HG03025 (cell line): Measurements from ENCODE around the gene MIOS.

Experiments
- ATAC-seq: cut with Tn5 transposase; IDR thresholded peaks from one replicate; pipeline ENCODE4 v1.9.1; 2021; ENCODE audit warnings: mild to moderate bottlenecking, moderate library complexity; ENCODE audit not compliant: unreplicated experiment, low FRiP score

Gene MIOS

DNA sequence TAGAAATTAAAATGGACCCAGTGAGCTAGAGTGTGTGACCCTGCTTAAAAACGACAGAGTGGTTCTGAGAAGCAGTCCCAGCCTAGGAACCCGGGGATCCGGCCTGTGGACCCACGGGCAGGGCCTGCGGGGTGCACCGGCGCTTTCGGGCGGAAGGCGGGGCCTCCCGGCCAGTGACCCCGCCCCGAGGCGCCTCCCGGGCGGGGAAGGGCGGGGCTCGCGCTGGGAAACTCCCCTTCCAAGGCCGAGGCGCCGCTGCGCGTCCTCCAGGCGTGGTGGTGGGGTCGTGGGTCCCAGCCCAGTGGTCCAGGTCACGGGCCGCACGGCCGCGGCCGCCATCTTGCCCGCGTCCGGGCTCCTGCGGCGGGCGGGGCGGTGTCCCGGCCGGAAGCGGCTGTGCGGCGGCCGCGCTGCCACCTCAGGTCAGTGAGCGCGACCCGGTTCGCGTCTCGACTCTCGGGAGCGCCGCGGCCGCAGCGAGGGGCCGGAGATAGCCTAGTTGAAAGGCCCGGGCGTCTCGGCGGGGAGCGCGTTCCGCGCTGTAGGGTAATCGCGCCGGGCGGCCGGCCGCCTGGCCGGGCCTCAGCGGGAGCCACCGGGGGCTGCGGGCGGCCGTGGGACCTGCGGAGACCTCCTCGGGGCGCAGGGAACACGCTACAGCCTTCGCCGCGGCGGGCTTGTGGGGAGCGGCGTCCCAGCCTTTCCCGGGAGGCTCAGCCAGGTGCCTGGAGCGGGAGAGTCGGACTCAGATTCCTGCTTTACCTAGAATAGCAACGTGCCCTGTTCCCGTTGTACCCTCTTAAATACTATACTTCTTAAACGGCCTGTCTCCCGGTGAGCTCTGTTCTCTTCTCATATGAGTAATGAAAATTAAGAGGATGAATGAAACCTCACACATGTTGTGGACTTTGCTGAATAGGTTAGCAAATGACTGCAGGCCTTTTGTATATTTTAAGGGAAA lies at the start of gene MIOS:
MIOS (plus strand) TSS at position 234 of the 961 bp plus-strand sequence. CDS start 5,592 bp downstream, outside the sequence.
- peak; percentile 73 for ATAC-seq

DNA sequence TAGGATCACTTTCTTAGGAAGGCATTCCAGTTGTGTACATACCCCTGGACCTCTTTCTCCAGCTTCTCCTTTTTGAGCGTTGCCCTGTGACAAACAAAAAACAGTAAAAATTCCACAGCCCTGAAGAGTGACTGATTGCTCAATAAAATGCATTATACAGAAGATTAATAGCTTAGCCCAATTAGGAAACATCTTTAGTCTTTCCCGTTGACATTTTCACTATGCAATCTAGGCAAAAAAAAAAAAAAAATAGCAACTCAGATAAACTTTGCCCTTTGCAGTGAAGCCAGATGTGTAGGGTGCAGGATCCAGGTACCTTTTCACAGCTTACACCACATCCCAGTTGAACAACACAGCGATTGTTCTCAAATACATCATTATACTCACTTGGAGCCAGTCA lies 48.9 kb upstream of the MIOS start:
- no peak for ATAC-seq

DNA sequence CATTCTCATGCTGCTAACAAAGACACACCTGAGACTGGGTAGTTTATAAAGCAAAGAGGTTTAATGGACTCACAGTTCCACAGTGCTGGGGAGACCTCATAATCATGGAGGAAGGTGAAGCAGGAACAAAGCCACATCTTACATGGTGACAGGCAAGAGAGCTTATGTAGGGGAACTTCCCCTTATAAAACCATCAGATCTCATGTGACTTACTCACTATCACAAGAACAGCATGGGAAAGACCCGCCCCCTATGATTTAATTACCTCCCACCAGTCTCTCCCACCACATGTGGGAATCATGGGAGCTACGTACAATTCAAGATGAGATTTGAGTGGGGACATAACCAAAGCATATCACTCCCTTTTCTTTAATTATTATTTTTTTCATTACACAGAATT lies 47.6 kb upstream of the MIOS start:
- no peak for ATAC-seq

DNA sequence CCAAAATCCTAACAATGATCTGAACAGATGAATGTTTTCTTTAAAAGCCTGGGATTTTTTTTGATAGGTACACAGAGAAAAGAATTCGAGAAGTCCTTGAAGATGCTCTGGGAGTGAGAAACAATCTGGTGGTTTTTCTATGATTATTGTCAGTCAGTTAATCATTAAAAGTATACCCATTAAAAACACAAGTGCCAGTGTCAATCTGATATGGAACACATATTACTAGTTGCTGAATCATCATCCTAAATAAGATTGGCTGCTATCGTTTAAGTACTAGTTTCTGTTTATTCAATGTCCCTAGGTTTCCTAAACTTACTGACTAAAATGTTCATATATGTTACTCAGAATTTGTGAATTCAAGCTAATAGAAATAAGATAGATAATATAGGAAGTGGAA lies 47.2 kb upstream of the MIOS start:
- no peak for ATAC-seq

DNA sequence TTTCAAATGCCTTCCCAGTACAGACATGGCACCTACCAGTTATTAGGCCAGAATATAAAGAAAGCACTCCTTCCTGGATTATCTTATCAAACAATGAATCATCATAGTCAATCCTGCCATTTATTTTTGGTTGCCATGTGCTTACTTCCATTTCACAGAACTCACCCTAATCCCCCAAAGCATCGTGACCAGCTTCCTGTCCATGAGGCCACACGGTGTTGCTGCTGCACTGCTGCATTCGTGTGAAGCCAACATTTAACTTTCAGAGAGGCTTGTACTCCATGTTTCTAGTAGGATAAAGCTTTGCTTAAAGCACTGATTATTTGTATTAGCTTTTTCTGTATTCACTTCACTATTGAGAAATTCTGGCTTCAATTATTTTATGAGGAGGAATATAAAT lies 45.4 kb upstream of the MIOS start:
- no peak for ATAC-seq

DNA sequence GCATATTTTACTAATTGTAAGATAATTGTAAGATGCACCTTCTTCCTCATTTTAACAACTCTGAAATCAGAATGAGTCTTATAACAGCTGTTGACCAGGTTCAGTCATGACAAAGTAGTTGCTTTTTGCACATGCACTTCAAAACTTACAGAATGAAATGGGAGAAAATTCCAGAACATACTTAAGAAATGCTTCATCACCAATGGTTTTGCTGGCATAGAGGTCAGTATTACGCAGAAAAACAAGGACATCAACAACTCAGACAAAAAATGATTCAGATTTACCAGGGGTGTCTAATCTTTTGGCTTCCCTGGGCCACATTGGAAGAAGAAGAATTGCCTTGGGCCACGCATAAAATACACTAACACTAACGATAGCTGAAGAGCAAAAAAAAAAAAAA lies 44.3 kb upstream of the MIOS start:
- ATAC-seq = no peak

DNA sequence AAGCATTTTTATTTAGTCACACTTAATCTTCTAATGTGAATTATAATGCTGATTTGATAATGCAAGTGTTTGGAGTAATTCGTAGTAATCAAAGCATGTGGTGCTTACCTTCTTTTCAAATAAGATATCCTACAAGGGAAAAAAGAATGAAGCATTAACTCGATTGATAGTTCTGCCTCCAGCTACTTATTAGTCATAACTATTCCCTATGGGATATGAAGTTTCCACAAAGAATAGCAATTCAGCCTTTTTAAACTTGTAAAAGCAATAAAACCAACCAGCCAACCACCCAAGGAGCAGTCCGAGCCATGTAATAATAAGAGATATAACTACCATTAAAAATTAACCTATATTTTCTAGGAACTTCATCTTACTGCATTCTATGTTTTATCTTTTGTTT lies 42.6 kb upstream of the MIOS start:
- ATAC-seq = no peak

DNA sequence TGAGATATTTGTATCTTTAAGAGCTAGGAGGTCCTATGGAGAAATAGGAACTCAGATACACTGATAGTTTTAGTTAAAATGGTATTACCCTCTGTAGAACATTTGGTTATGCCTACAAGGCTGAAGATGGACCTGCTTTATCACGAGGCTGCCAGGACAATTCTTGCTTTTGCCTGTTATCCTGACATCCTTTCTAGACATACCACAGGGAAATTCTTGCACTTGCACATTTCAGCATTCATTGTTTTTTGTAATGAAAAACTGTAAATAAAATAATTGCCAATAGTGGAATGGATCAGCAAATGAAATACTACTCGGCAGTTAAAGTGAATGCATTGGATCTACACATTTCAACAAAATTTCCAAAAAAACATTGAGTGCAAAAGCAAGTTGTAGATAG lies 40.7 kb upstream of the MIOS start:
- ATAC-seq = no peak

DNA sequence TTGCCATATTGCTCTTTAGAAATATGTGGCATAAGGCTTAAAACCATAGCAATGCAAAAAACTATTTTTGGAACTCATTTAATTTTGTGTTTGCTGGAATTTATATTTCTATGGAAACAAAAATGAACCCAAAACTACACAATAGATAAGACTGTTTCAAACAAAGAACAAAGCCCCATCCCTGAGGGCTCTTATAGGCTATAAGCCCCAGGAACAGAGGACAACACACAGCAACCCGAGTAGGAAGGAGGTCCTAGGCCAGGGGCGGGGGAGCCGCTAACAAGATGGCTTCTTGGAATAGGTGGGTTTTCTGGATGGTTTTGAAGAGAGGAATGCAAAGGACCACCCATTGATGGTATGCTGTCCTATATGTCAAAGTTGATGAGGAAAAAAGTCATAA lies 39.6 kb upstream of the MIOS start:
- ATAC-seq = no peak

DNA sequence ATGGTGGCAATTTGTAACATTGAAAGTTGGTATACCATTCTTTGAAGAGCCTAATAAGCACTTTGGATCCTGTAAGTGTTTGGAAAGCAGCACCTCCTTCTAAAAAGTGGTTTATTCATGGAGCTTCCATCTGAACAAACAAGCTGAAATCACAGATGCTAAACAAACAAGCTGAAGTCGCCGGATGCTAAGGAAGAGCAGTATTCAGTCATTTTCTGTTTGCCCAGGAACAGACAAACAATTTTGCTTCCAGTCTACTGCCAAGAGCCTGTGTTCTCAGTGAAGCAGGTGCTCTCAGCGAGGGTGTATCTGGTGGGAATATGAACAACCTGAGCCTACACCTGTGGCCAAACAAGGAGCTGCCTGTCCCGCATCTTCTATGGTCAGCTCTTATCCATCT lies 37.4 kb upstream of the MIOS start:
- no peak for ATAC-seq

DNA sequence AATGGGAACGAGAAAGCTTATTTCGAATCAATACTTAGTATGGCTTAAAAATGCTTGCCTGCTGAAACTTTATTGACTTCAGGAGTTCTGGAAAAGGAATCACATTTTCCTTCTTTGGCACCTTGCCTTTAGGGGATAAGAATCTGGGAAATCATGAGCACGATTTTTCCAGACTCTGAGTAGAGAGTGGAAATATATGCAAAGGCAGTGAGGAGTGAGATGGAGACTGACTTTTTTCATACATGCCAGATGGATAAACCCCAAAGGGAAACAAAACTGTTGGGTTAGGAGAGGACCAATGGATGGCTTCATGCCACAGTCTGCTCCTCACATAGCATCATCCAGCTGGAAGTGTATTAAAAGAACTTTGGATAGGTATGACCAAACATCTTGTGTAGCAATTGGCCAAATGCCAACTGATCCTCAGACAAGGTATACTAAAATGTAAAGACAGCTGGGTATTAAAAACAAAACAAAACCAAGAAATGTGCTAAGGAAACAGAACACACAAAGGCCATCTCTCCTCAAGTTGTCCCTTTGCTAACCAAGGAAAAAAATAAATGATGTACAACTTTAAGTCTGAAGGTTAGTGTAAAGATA lies 32.8 kb upstream of the MIOS start:
- ATAC-seq = no peak

DNA sequence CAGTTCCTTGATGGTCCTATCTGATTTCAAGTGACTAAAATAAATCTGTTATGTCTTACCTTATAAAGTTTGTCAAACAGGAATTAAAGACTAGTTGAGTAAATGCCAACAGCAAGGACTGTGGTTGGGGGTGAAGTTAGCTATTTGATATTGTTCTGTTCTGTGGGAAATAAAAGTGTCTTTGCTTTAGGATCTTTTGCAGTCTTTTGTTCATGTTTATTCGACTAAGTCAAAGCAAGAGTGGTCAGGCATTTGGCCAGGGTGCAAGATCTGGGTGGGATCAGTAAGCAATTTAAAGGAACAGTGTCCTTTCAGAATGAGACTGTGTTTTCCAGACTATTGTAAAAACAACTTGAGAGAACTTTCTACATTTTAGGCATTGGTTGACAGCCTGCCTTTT lies 31.0 kb upstream of the MIOS start, which contains the start of gene COL28A1:
COL28A1 (minus strand) TSS at position 183 of the 400 bp plus-strand sequence. CDS start 2,998 bp downstream, outside the sequence.
- no peak for ATAC-seq

DNA sequence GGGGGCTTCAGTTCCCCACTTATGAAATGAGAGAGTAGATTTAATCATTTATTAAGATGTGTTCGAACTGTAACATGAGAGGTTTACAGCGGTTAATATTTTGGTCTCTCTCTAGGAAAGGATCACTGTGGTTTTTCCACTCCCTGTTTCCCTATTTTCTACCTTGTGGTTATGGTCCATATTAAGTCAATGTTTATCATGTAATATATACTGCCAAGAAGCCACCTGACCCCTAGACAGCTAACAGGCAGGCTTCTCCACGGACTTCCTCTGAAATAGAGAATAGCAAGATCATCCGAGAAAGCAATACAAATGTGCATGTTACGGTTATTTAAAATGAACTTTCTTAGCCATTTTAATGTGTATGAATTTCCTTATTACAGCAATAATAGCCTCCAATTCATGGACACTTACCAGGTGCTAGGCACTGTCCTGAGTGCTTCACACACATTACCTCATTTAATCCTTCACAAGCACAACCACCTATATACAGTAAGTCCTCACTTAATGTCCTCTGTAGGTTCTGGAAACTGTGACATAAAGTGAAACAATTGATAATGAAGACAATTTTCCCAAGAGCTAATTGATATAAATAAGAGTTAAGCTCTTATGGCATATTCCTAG lies 30.2 kb upstream of the MIOS start:
- ATAC-seq = no peak

DNA sequence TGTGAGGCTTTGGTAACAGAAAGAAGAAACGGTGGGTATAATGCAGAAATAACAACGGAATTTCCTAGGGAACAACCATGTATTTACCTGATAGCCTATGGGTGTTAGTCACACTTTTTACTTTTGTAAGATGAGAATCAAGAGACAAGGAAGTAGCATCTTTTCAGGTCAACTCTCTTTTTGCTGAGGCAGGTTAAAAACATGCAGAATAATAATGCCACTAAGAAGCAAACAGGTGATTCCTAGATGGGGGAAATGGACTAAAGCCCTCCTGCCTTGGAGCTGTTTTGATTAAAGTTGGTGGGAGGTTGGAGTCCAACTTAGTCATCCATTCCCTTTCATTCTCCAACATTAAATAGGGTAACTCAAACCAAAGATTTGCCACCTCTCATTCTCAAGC lies 29.0 kb upstream of the MIOS start:
- ATAC-seq = no peak

DNA sequence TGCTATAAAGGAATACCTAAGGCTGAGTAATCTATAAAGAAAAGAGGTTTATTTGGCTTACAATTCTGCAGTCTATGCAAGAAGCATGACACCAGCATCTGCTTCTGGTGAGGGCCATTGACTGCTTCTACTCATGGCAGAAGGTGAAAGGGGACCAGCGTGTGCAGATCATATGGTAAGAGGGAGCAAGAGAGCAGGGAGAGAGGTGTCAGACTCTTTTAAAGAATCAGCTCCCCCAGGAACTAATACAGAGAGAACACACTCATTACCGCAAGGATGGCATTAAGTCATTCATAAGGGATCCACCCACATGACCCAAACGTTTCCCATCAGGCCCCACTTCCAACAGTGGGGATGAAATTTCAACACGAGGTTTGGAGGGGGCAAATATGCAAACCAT lies 27.5 kb upstream of the MIOS start:
- no peak for ATAC-seq

DNA sequence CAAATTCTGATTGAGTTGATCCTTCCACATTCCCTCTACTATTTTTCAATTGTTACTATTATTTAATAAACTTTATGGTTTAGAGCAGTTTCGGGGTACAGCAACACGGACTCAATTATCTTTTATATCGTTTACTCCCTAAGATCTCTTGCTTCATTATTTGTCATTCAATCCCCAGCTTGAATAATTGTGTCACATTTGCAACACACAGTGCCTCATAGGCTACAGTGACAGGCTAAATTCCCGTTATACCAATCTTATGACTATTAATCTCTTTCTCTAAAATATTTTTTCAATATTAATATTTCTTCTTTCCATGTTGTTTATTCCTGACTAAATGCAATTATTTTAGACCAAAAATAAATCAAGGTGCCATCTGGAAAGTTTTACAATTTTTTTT lies 27.0 kb upstream of the MIOS start:
- no peak for ATAC-seq

DNA sequence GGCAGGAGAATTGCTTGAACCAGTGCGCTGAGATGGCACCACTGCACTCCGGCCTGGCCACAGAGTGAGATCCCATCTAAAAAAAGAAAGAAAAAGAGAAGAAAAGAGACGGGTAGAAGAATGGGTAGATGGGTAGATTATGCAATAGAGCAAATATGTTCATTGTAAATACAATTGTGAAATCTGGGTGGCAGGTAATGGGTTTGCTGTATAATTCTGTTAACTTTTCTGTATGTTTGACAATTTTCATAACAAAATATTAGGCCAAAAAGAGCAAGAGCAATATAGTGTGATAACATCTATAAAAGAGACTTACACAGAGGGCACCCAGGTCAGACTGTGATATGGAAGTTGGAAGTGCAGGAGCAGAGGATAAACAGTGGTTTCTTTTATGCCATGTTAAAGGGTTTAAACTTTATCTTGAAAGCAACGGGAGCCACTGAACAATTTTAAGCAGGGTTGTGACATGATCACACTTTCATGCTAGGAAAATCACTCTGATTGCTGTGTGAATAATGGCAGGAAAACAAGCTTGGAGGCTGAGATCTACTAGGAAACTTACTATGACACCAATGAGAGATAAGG lies 24.3 kb upstream of the MIOS start:
- ATAC-seq = no peak

DNA sequence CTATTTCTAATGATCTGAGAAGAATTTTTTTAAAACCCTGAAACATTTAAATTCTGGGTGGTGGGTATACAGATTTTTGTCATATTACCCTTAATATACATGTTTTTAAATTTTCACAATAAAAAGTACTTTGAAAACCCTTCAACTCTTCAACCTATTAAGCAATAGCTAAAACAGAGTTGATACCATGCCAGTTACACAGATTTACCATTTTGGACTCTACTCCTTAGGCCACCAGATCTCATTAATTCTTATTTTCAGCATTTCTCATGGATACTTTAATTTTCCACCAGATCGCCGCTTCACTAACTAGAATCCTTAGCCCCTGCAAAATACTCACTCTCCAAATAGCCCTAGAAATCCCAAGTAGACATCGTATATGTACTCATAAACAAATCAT lies 18.3 kb upstream of the MIOS start:
- no peak for ATAC-seq

DNA sequence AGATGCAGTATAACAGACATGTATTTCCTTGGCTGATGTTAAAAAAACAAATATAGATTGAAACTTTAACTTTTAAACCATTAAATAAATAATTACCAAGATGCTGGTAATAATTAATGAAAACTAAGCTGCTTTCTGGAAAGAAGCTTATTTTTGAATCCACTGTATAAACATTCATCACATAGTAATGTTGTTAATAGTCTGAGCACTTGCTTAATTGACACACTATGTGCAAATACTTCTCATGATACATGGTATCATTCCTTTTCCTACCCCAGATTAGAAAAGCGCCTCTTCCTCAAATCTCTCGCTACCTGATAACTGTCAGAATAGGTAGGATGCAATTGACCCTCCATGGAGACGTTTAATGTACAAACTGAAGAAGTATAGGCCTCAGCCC lies 16.0 kb upstream of the MIOS start:
- ATAC-seq = no peak

DNA sequence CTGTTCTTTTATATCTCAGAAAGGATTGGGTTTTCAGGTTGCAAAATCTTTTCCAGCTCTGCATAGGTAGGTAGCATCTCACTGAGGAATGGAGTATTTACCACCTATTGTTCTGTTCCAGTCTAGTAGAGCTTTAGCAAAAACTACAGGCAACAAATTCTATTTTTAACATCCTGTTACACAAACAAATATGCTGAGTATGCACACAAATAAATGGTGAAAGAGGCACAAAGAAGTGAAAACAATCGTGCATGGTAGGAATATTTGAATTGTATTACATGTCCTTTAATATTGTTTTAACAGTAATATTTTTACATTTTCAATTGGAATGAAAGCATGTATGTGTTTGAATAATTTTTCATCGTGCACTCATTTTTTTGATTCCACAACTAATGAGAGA lies 14.5 kb upstream of the MIOS start:
- ATAC-seq = no peak

DNA sequence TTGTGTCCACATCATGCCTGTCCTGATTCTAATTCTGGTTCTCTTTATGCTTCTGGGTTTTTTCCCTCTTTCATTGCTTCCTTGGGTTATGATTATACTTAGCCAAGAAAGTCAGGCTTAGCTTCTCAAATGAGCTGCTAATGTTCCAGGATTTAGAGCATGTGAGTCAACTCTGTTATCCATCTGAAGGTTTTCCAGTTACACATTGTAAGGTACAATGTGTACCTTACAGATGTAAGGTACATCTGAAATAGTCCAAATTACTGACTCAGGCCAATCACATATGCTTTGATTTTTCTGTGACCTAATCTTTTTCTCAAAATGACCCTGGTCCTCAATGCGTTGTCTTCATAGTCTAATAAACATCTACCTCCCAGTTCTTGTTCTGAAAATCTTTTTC lies 13.3 kb upstream of the MIOS start:
- ATAC-seq = no peak
